GM18511 (cell line): ENCODE results near the gene MIB2.

ENCODE experiments used
- ATAC-seq: cut with Tn5 transposase; IDR thresholded peaks from one replicate; pipeline ENCODE4 v1.9.1; 2021; ENCODE audit warnings: mild to moderate bottlenecking, moderate library complexity; ENCODE audit not compliant: unreplicated experiment

The MIB2 gene

DNA sequence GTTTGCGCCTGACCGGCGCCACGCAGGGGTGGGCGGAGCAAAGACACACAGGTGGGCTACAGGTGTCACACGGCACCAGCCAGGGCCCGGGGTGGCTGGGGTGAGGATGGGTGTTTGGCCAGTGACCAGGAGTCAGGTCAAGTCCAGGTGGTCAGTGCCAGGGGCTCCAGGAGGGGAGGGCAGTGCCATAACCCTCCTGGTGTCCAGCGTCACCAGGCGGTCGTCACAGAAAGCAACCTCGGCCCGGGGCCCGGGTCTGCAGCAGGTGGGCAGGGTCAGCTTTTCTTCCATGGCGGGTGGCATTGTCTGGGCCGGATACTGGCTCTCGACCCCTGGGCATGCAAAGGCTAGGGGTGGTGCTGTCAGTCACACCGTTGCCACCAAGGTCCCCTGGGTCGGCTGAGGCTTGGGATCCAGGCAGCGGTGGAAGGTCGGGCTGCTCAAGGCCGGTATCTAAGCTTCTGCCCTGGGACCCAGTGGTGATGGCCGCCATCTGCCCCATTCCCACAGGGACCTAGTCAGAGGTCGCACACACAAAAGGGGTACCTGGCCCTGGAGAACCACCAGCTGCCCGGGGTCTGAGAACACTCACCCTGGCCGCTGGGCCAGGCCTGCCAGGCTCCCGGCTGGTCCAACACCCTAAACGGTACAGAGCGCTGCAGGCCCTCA is 17.1 kb upstream of the MIB2 start:
- ATAC-seq = no peak

DNA sequence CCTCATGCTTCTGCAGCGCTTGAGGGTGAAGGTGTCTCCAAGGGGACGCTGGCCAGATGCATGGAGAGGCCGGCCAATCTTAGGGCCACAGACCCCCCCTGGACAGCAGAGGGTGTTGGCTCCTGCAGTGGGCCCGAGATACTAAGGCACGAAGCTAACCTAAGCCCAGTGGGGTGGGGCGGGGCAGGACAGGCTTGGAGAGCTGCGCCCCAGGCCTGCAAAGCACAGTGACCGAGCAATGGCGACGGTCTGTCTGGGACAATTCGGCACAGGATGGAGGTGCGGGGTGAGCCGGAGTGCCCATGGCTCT is 16.6 kb upstream of the MIB2 start:
- no peak for ATAC-seq

DNA sequence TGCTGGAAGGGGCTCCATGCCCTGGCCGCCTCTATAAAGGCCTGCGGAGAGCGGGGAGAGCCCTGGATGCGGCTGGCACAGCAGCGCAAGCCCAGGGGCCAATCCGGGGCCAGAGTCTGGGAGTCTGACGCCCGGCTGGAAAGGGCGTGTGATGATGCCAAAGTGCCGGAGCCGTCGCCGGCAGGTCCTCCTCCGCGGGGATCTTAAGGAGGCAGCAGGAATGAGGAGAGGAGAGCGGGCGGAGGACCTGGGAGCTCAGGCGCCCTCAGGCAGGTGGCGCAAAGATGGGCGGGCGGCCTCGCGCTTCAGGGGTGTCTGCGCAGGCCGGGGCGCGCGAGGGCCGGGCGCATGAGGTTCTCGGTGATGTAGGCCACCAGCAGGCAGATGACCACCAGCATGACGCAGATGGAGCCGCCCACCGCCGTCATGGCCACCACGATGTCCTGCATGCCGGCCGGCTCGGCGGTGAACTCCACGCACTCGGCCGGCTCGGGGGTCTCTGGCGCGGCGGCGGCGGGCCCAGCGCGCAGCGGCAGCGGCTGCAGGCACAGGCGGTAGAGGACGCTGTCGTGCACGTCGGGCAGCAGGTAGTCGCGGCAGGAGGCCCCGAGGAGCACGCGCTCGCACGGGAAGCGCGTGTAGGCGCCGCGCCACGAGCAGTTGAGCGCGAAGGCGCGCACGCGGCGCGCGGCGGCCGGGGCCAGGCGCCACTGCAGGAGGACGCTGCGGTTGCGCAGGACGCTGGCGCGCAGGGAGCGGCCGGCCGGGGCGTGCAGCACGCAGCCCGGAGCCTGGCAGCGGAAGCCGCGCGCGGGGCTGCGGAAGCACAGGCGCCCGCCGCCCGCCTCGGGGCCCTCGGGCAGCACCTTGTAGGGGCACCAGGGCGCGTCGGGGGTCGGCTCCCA is 16.0 kb upstream of the MIB2 start:
- ATAC-seq = no peak

DNA sequence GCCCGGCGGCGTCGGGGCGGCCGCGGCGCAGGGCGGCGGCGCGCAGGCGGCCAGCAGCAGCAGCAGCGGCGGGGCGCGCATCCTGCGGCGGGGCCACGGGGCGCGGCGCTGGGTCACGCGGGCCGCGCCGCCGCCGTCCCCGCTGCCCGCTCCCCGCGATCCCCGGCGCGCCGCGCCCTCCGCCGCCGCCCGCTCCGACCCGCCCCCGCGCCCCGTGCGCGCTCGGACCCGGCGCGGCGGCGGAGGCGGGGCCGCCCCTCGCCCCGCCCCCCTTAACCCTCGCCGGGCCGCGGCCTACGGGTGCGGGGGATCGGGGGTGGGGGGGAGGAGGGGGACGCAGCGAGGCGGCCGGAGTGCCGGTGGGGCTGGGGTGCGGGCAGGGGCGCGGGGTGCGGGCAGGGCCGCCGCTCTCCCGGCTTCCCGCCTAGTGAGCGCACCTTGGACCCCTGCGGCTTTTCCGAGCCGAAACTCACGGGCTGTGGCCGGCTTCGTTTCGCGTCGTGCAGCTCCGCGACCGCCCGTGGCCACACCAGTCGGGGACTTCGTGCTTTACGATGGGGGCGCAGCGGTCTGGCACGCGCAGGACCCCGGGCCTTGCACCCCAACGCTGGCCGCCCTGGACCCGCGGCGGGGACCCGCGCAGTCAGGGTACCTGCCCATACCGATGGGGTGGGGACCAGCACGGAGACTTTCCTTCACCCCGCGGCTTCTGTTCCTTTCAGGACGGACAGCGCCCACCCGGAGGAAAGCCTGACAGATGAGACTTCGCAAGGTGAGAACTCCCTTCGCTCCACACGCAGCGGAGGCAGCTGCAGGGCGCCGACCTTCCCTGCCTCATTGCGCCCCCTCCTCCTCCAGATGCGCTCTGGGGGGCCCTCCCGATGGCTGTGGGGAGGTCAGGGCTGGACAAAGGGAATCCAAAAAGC is 15.1 kb upstream of the MIB2 start, which contains the start of gene FNDC10:
Gene FNDC10 (minus strand): TSS at position 201 of the 926 bp plus-strand sequence. CDS start 120 bp downstream, at position 81.
- no peak for ATAC-seq

- ATAC-seq = no peak
Measured at GRCh38 chr1:1600861-1601563, 14.3 kb upstream of the MIB2 start.

GRCh38 chr1:1601564-1602303 is 13.6 kb upstream of the MIB2 start:
- ATAC-seq = no peak

- no peak for ATAC-seq
Measured at GRCh38 chr1:1602304-1602967, 12.9 kb upstream of the MIB2 start.

GRCh38 chr1:1602968-1603506 is 12.3 kb upstream of the MIB2 start:
- ATAC-seq = no peak

DNA sequence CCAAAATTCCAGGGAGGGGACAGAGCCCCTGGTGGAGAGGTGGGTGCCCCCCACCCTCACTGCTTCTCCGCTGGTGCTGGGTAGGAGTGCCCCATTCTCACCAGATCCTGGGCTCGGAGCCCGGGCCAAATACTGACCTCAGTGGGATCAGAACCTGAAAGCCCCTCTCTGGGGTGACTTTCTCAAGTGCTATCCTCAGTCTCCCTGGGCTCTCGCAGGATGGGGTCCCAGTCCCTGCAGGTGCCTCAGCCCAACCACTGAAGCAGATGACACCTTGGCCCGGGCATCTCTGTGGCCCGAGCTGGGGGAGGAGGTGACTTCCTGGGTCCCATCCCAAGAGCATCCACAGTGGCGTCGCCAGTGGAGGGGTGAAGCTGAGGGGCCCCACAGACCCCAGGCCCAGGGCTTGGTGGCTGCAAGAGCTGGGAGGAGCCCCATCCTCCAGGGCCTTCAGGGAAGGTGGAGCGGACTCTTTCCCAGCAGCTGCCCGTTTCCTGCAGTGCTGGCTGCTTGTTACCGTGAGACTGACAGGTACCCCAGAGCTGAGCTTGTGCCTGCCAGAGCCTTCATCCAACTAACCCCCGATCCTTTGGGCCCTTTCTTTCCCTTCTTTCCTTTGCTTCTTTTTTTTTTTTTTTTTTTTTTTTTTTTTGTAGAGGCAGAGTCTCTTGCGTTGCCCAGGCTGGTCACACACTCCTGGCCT is 11.5 kb upstream of the MIB2 start:
- ATAC-seq = no peak

GRCh38 chr1:1604374-1605033 is 10.8 kb upstream of the MIB2 start:
- ATAC-seq = no peak

DNA sequence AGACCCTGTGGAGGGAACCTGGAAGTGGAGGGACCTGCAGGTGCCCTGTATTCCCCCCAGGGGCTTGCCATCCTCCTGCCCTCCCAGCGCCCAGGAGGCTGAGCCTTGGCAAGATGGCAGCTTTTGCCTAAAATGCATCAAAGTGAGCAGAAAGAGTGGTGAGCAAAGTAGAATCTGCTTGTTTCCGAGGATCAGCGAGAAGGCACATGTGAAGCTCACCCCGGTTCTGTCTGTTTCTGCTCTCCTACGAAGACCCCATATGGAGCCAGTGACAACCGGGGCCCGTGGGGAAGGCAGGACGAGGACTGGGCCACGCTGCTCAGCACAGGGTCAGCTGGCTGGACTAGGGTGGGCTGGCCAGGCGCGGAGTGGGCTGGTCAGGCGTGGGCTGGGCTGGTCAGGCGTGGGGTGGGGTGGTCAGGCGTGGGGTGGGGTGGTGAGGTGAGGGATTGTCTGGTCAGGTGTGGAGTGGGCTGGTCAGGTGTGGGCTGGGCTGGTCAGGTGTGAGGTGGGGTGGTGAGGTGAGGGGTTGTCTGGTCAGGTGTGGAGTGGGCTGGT is 10.2 kb upstream of the MIB2 start:
- ATAC-seq = no peak

DNA sequence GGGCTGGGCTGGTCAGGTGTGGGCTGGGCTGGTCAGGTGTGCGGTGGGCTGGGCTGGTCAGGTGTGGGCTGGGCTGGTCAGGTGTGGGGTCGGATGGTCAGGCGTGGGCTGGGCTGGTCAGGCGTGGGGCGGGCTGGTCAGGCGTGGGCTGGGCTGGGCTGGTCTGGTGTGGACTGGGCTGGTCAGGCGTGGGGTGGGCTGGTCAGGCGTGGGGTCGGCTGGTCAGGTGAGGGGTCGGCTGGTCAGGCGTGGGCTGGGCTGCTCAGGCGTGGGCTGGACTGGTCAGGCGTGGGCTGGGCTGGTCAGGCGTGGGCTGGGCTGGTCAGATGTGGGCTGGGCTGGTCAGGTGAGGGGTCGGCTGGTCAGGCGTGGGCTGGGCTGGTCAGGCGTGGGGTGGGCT is 9.6 kb upstream of the MIB2 start:
- ATAC-seq = no peak

DNA sequence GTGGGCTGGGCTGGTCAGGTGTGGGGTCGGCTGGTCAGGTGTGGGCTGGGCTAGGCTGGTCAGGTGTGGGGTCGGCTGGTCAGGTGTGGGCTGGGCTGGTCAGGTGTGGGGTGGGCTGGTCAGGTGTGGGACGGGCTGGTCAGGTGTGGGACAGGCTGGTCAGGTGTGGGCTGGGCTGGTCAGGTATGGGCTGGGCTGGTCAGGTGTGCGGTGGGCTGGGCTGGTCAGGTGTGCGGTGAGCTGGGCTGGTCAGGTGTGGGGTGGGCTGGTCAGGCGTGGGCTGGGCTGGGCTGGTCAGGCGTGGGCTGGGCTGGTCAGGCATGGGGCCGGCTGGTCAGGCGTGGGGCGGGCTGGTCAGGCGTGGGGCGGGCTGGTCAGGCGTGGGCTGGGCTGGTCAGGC is 9.1 kb upstream of the MIB2 start:
- ATAC-seq = no peak

DNA sequence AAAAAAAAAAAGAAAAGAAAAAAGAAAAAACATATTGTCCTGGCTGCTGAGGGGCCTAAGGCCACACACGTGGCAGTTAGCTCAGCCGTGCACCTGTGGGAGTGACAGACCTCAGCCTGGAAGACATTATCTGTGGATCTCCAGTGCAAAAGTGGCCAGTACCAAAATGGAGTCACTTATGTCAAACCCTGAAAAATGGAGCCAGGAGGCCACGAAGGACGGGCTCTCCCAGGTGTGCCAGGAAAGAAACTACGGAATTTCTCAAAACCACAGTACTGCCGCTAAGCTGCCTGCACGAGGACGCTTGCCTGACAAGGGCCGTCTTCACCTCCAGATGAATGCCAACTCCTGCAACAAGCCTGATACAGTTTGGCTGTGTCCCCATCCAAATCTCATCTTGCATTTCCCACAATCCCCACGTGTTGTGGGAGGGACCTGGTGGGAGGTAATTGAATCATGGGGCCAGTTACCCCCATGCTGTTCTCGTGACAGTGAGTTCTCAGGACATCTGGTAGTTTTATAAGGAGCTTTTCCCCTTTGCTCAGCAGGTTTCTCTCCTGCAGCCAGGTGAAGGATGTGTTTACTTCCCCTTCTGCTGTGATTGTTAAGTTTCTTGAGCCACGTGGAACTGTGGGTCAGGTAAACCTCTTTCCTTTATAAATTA is 5.3 kb upstream of the MIB2 start:
- no peak for ATAC-seq

DNA sequence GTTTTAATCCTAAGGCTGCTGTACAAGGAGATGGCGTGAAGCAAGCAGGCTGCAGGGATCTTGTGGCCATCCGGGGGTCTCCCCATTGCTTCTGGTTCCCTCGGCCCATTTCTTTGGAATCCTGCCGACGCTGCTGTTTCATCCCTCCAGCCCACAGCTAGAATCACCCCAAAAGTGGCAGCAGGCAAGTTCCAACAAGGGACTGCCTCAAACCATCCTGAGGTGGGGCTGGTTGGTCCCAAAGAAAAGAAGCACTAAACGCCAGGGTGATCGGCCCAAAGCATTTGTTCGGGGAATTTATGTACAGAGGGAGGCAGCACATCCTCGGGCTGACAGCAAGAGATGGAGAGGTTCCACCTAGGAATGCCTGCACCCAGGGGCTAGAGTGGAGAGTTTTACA is 4.5 kb upstream of the MIB2 start:
- ATAC-seq = no peak

DNA sequence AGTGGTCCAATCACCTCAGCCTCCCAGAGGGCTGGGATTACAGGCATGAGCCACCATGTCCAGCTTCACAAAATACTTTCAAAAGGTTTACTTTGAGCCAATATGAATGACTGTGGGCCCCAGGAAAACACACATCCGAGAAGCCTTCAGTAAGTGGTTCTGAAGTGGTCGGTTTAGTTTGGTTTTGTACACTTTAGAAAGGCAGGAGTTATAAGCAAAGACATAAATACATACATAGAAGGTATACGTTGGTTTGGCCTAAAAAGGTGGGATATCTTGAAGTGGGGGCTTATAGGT is 3.2 kb upstream of the MIB2 start:
- no peak for ATAC-seq

GRCh38 chr1:1613509-1614082 is 1.7 kb upstream of the MIB2 start:
- no peak for ATAC-seq
